ENCODE results near the gene BRD9. TPM values are rescaled to one million over a fixed set of nuclear protein-coding genes. Genes with fewer than 3 reads are reported as not detected.

The BRD9 gene
- total and polyA plus RNA-seq, 2 experiments from 2014 or later = 17.8 to 20.3 TPM

Other genes starting within 250 kb of the BRD9 start
- gene TPPP, start 199.4 kb downstream of the BRD9 start, total RNA-seq = 1.6 and 2.0 TPM in 2 replicates
- gene TPPP, start 199.4 kb downstream of the BRD9 start, polyA plus RNA-seq = 4.3 and 5.2 TPM in 2 replicates
- 0.16 and 0.83 TPM in 2 replicates for gene ZDHHC11B, start 108.1 kb downstream of the BRD9 start, total RNA-seq
- gene ZDHHC11B, start 108.1 kb downstream of the BRD9 start, polyA plus RNA-seq = 1.3 and 1.9 TPM in 2 replicates
- 3.0 and 5.8 TPM in 2 replicates for gene ZDHHC11, start 41.8 kb downstream of the BRD9 start, total RNA-seq
- gene ZDHHC11, start 41.8 kb downstream of the BRD9 start, polyA plus RNA-seq = 7.3 and 8.5 TPM in 2 replicates
- gene TRIP13, start 83 bp upstream of the BRD9 start, total RNA-seq = 6.5 and 9.4 TPM in 2 replicates
- 8.7 and 9.2 TPM in 2 replicates for gene TRIP13, start 83 bp upstream of the BRD9 start, polyA plus RNA-seq
- gene NKD2, start 116.0 kb upstream of the BRD9 start, total RNA-seq = 1.4 and 2.0 TPM in 2 replicates
- gene NKD2, start 116.0 kb upstream of the BRD9 start, polyA plus RNA-seq = 9.1 and 10.1 TPM in 2 replicates
- gene SLC12A7, start 219.3 kb upstream of the BRD9 start, total RNA-seq = 19.7 and 30.2 TPM in 2 replicates
- 31.3 and 34.3 TPM in 2 replicates for gene SLC12A7, start 219.3 kb upstream of the BRD9 start, polyA plus RNA-seq